K562 (cell line): ENCODE measurements around the gene E2F1. TPM values are rescaled to one million over a fixed set of nuclear protein-coding genes. Genes with fewer than 3 reads are reported as not detected.

ENCODE experiments used
- BRD4 ChIP-seq: fragments of 200-600 bp; sonication (generic); IDR thresholded peaks from 2 replicates; pipeline ENCODE4 v1.6.1; 2017; ENCODE audit warnings: inconsistent platforms
- CBFA2T3 ChIP-seq: fragments of 450-650 bp; IDR thresholded peaks from 2 replicates; pipeline ENCODE4 v1.6.1; 2017
- DACH1 ChIP-seq: fragments of 450-650 bp; IDR thresholded peaks from 2 replicates; pipeline ENCODE4 v1.6.1; 2018; ENCODE audit not compliant: partially characterized antibody
- HDAC3 ChIP-seq: fragments of 450-650 bp; IDR thresholded peaks from 2 replicates; pipeline ENCODE4 v1.6.1; 2018; ENCODE audit warnings: borderline replicate concordance, mild to moderate bottlenecking, moderate library complexity; ENCODE audit not compliant: partially characterized antibody
- NFATC3 ChIP-seq: fragments of 450-650 bp; IDR thresholded peaks from 2 replicates; pipeline ENCODE4 v1.6.1; 2017; ENCODE audit warnings: mild to moderate bottlenecking
- PBX2 ChIP-seq, 2 experiments: IDR thresholded peaks in 1 of 2; conservative IDR thresholded peaks in 1 of 2; 2 replicates each; pipeline ENCODE4 v1.6.1; 2016; ENCODE audit warnings: low read depth in 2 of 2, mild to moderate bottlenecking in 1 of 2, missing compliant biosample characterization in 1 of 2, missing genetic modification characterization in 1 of 2, moderate library complexity in 1 of 2
- PRDM10 ChIP-seq: fragments of 450-650 bp; IDR thresholded peaks from 2 replicates; pipeline ENCODE4 v1.6.1; 2018; ENCODE audit not compliant: partially characterized antibody
- RBBP5 ChIP-seq: fragments of 200-600 bp; sonication (generic); IDR thresholded peaks from 2 replicates; pipeline ENCODE4 v1.6.1; 2012; ENCODE audit warnings: borderline replicate concordance, mild to moderate bottlenecking, low read length, control low read depth, inconsistent platforms; ENCODE audit not compliant: insufficient read depth, poor library complexity, severe bottlenecking
- RBM25 ChIP-seq: fragments of 200-400 bp; formaldehyde crosslinking; IDR thresholded peaks from 2 replicates; pipeline ENCODE4 v1.6.1; 2018; ENCODE audit warnings: low read length, low read depth, moderate library complexity; ENCODE audit not compliant: severe bottlenecking
- RCOR1 ChIP-seq, 2 experiments: IDR thresholded peaks; 2 replicates each; pipeline ENCODE4 v1.6.1; 2012; ENCODE audit warnings: low read depth in 2 of 2, low read length in 2 of 2, borderline replicate concordance in 1 of 2, improper control_type of control experiment in 1 of 2
- SUPT5H ChIP-seq: fragments of 450-650 bp; IDR thresholded peaks from 2 replicates; pipeline ENCODE4 v1.6.1; 2016
- TAL1 ChIP-seq: fragments of 450-650 bp; IDR thresholded peaks from 2 replicates; pipeline ENCODE4 v1.6.1; 2016; ENCODE audit warnings: mild to moderate bottlenecking
- TEAD4 ChIP-seq, 2 experiments: sonication (generic) in 1 of 2; formaldehyde crosslinking in 1 of 2; IDR thresholded peaks; 2 replicates each; pipeline versions ENCODE4 v1.6.1 to v1.8.0; 2012 to 2022; ENCODE audit warnings: borderline replicate concordance in 1 of 2, inconsistent platforms in 1 of 2, low read length in 1 of 2, mild to moderate bottlenecking in 1 of 2, missing genetic modification reagents in 1 of 2
- TRIM24 ChIP-seq, 2 experiments: fragments of 450-650 bp; IDR thresholded peaks; 2 replicates each; pipeline ENCODE4 v1.6.1; 2016
- ZMIZ1 ChIP-seq, 2 experiments: fragments of 150-350 bp in 1 of 2; IDR thresholded peaks; 2 replicates each; pipeline ENCODE4 v1.6.1; 2012 to 2016; ENCODE audit warnings: low read depth in 2 of 2, low read length in 2 of 2, mild to moderate bottlenecking in 1 of 2, moderate library complexity in 1 of 2
- ZNF395 ChIP-seq: fragments of 200-800 bp; sonication (Bioruptor generic); IDR thresholded peaks from 2 replicates; pipeline ENCODE4 v1.6.1; 2017; ENCODE audit warnings: missing genetic modification characterization, missing compliant biosample characterization
- polyA plus RNA-seq, 8 experiments: library from polyadenylated mRNA; depleted of rRNA in 4 of 8; stranded (reverse) in 5 of 8; unstranded in 3 of 8; fragments of >200 nt; fragmentation: Nextera tagmentation in 2 of 8; fragmentation: Illumina TruSeq in 1 of 8; extraction: Ambion mirVana in 2 of 8; extraction: Trizol in 1 of 8; gene quantifications; 2 replicates each; pipeline versions ENCODE4 v1.2.1 to v1.2.3, GENCODE V29; 2011 to 2014; ENCODE audit warnings: inconsistent platforms in 1 of 8, missing spikeins in 1 of 8
- total RNA-seq, 7 experiments: library from RNA; depleted of rRNA in 6 of 7; stranded (reverse); fragments of >200 nt in 6 of 7; fragmentation: Illumina TruSeq in 2 of 7; extraction: Trizol in 2 of 7; gene quantifications; 2 replicates each; pipeline versions ENCODE4 v1.2.1 to v1.2.3, GENCODE V29; 2011 to 2021; ENCODE audit warnings: low replicate concordance in 1 of 7

The E2F1 gene
- total and polyA plus RNA-seq, 9 of the 15 experiments (the other 6 are each of a cell fraction or from before 2014, with no cell fraction given) = 0.14 to 30.6 (median 13.1) TPM

GRCh38 chr20:33688938-33689424 is 2.8 kb upstream of the E2F1 start (continued):
- TF ChIP-seq BRD4 (no peak), HDAC3 (peak; percentile 87), DACH1 (peak; percentile 93), PRDM10 (peak; percentile 11), ZMIZ1 (IDR thresholded peaks at IDR 0.05; ENCODE audit: low read depth in 2 of 2, low read length in 2 of 2) (peak in 1 of 2 experiments; percentile 78; a peak in 2 of 4 replicates), CBFA2T3 (peak; percentile 96), PBX2 (CRISPR knock-in tag; IDR thresholded peaks at IDR 0.05; ENCODE audit: low read depth) (no peak), PBX2 (tag; conservative IDR thresholded peaks at IDR 0.05; ENCODE audit: low read depth) (peak; percentile 76), TEAD4 (IDR thresholded peaks at IDR 0.05; ENCODE audit: low read length) (peak; percentile 93), TEAD4 (CRISPR knock-in tag; IDR thresholded peaks at IDR 0.05; ENCODE audit: borderline replicate concordance) (no peak), ZNF395 (CRISPR knock-in tag) (peak; percentile 73), SUPT5H (no peak), RCOR1 (IDR thresholded peaks at IDR 0.05; ENCODE audit: borderline replicate concordance in 1 of 2, low read depth in 2 of 2, low read length in 2 of 2) (peak in 1 of 2 experiments; percentile 95; a peak in 2 of 4 replicates), TRIM24 (IDR thresholded peaks at IDR 0.05) (0 out of 4 replicates have a peak, but pooled peaks of 1 of the 2 experiments have one; percentile 38), RBBP5 (peak; percentile 46), TAL1 (peak; percentile 92), RBM25 (peak; percentile 96), NFATC3 (no peak)
